Body of pancreas (tissue), 4 donors: ENCODE data around the gene LSM4. TPM values are rescaled to one million over a fixed set of nuclear protein-coding genes. Genes with fewer than 3 reads are reported as not detected.
A peak's percentile ranks its signal among the peaks of the same experiment; 100 is the strongest.

Experiments used
- ATAC-seq: fragments of 150-250 bp; one replicate; pipeline ENCODE4 v1.9.1; 2016
- DNase-seq, 4 donors: peaks; one replicate each; pipeline ENCODE4 v3.0.0-alpha.2; 2019
- H3K27ac ChIP-seq, 4 donors: fragments of 200-600 bp; sonication (generic); 1 replicate in 3 of 4; 2 replicates in 1 of 4; pipeline versions ENCODE4 v1.5.1 to v1.6.1; 2016 to 2019; ENCODE audit warnings: mild to moderate bottlenecking in 1 of 4, mixed read lengths in 1 of 4, moderate library complexity in 1 of 4
- H3K27me3 ChIP-seq, 2 donors: fragments of 200-600 bp; sonication (generic); one replicate each; pipeline ENCODE4 v1.6.0; 2016; ENCODE audit warnings: mild to moderate bottlenecking in 1 of 2
- H3K36me3 ChIP-seq, 2 donors: fragments of 200-600 bp; sonication (generic); replicated peaks in 1 of 2; 2 replicates each; pipeline ENCODE4 v1.5.1; 2016; ENCODE audit warnings: low read depth in 2 of 2; ENCODE audit not compliant: insufficient read depth in 1 of 2
- H3K4me1 ChIP-seq: fragments of 200-600 bp; sonication (generic); one replicate; pipeline ENCODE4 v1.6.0; 2016
- H3K4me3 ChIP-seq, 2 donors: fragments of 200-600 bp; sonication (generic); 1 replicate in 1 of 2; 2 replicates in 1 of 2; pipeline ENCODE4 v1.5.1; 2016 to 2019
- H3K9me3 ChIP-seq, 3 donors: fragments of 200-600 bp; sonication (generic); 1 replicate in 2 of 3; 2 replicates in 1 of 3; pipeline ENCODE4 v1.5.1; 2016
- CTCF ChIP-seq, 7 experiments: fragments of 450-650 bp in 4 of 7; fragments of 200-600 bp in 3 of 7; sonication (generic) in 3 of 7; IDR thresholded peaks; one replicate each; pipeline ENCODE4 v1.5.1; 2016 to 2019; ENCODE audit warnings: antibody characterized with exemption in 7 of 7
- POLR2A ChIP-seq, 3 donors: fragments of 450-650 bp; IDR thresholded peaks; one replicate each; pipeline ENCODE4 v1.6.1; 2016; ENCODE audit warnings: antibody characterized with exemption in 3 of 3, mild to moderate bottlenecking in 2 of 3
- WGBS, 2 donors: methylation state at CpG; one replicate each; pipeline ENCODE4 v1.1.5; 2017; 5-methylcytosine and 5-hydroxymethylcytosine counted together
- intact Hi-C: fragments of 100-400 bp; cut with DNase I; formaldehyde crosslinking; loops from one replicate; pipeline ENCODE4 v1.15.1; 2023
- total RNA-seq, 2 donors: library from RNA; depleted of rRNA; stranded (reverse); fragments of >200 nt; gene quantifications; one replicate each; pipeline ENCODE4 v1.1.0, GENCODE V29; 2016

Gene LSM4
- total RNA-seq, 2 donors from 2014 or later, result 45.7 to 94.6 TPM

- ATAC-seq (peak; percentile 42), DNase-seq (peak in 2 of 4 donors; percentile 45 to 47)
- Histone ChIP-seq H3K9me3 (no peaks in the 10 kb centered on the region), H3K27ac (no peak overlapping the region), H3K36me3 (peaks cover 0 to 2% of the 10 kb centered on the region in 2 donors), H3K27me3 (no peaks in the 10 kb centered on the region), H3K4me3 (no peak overlapping the region), H3K4me1 (peaks cover 10% of the 10 kb centered on the region)
- intact Hi-C loops, result no loop called here
- WGBS, 2 donors, result 75% methylated on average over 10 of the region's 11 CpGs; no CpG with 5 or more reads in 1 of the 2 donors
- TF ChIP-seq POLR2A (IDR thresholded peaks at IDR 0.05) (no peak), CTCF (IDR thresholded peaks at IDR 0.05) (no peak)
These were observed 10.8 kb downstream of the LSM4 start for GRCh38 chr19:18312092-18312534.

GRCh38 chr19:18311502-18312091, 11.3 kb downstream of the LSM4 start:
- WGBS, 2 donors, result 93% methylated on average over 22 of the region's 22 CpGs; no CpG with 5 or more reads in 1 of the 2 donors
- Histone ChIP-seq H3K4me3 (no peak overlapping the region), H3K36me3 (peaks cover 0 to 2% of the 10 kb centered on the region in 2 donors), H3K4me1 (peaks cover 10% of the 10 kb centered on the region), H3K9me3 (no peaks in the 10 kb centered on the region), H3K27ac (no peak overlapping the region), H3K27me3 (no peaks in the 10 kb centered on the region)
- no peak for DNase-seq
- TF ChIP-seq CTCF (IDR thresholded peaks at IDR 0.05) (no peak), POLR2A (IDR thresholded peaks at IDR 0.05) (no peak)
- ATAC-seq, result no peak
- intact Hi-C loops, result no loop called here

GRCh38 chr19:18310966-18311365, 11.9 kb downstream of the LSM4 start:
- no peak overlapping the region for H3K27ac ChIP-seq
- no peak for ATAC-seq
- 84% methylated on average over 11 to 13 of the region's 13 CpGs for WGBS, 2 donors

GRCh38 chr19:18310118-18310909, 12.6 kb downstream of the LSM4 start:
- H3K27ac ChIP-seq, result no peak overlapping the region
- H3K27me3 ChIP-seq, result no peaks in the 10 kb centered on the region
- DNase-seq (no peak), ATAC-seq (no peak)
- intact Hi-C loops, result no loop called here
- H3K36me3 ChIP-seq, result peaks cover 0 to 2% of the 10 kb centered on the region in 2 donors
- no peak overlapping the region for H3K4me3 ChIP-seq
- no peak for TF ChIP-seq POLR2A (IDR thresholded peaks at IDR 0.05)
- no peak for TF ChIP-seq CTCF (IDR thresholded peaks at IDR 0.05)
- 85 to 94% methylated on average over 19 to 23 of the region's 23 CpGs for WGBS, 2 donors
- H3K9me3 ChIP-seq, result no peaks in the 10 kb centered on the region
- peaks cover 13% of the 10 kb centered on the region for H3K4me1 ChIP-seq

More at GRCh38 chr19:18310966-18311365, 11.9 kb downstream of the LSM4 start:
- DNase-seq, result no peak
- Histone ChIP-seq H3K27me3 (no peaks in the 10 kb centered on the region), H3K36me3 (peaks cover 0 to 2% of the 10 kb centered on the region in 2 donors), H3K4me3 (no peak overlapping the region), H3K4me1 (peaks cover 10% of the 10 kb centered on the region), H3K9me3 (no peaks in the 10 kb centered on the region)
- TF ChIP-seq CTCF (IDR thresholded peaks at IDR 0.05), result no peak
- TF ChIP-seq POLR2A (IDR thresholded peaks at IDR 0.05), result no peak
- intact Hi-C loops, result no loop called here
